Endothelial cell (in vitro differentiated cells): ENCODE data around the gene ADAM33. TPM values are rescaled to one million over a fixed set of nuclear protein-coding genes. Genes with fewer than 3 reads are reported as not detected.

ENCODE experiments used
- DNase-seq: peaks from one replicate; pipeline ENCODE4 v3.0.0; 2021; ENCODE audit warnings: low spot score
- H3K27ac Mint-ChIP-seq: one replicate; pipeline ENCODE4 v1.8.0; 2021; ENCODE audit warnings: mixed read lengths, inconsistent platforms; ENCODE audit not compliant: unreplicated experiment
- H3K27me3 Mint-ChIP-seq: one replicate; pipeline ENCODE4 v1.8.0; 2021; ENCODE audit warnings: mild to moderate bottlenecking, moderate library complexity, mixed read lengths, inconsistent platforms; ENCODE audit not compliant: unreplicated experiment
- H3K36me3 Mint-ChIP-seq: one replicate; pipeline ENCODE4 v1.8.0; 2021; ENCODE audit warnings: mild to moderate bottlenecking, low read depth, mixed read lengths, inconsistent platforms; ENCODE audit not compliant: unreplicated experiment
- H3K4me1 Mint-ChIP-seq: one replicate; pipeline ENCODE4 v1.8.0; 2021; ENCODE audit warnings: mild to moderate bottlenecking, mixed read lengths, inconsistent platforms; ENCODE audit not compliant: unreplicated experiment
- H3K4me3 Mint-ChIP-seq: one replicate; pipeline ENCODE4 v1.8.0; 2021; ENCODE audit warnings: mild to moderate bottlenecking, mixed read lengths, inconsistent platforms; ENCODE audit not compliant: unreplicated experiment
- H3K9me3 Mint-ChIP-seq: one replicate; pipeline ENCODE4 v1.8.0; 2021; ENCODE audit warnings: mixed read lengths, inconsistent platforms; ENCODE audit not compliant: unreplicated experiment
- total RNA-seq: library from RNA; stranded (reverse); fragmentation: NEBNext Ultra II Directional; extraction: Animal tissue kit (Norgen Biotek cat#: 25700); gene quantifications from one replicate; pipeline ENCODE4 v1.2.1, GENCODE V29; 2021; ENCODE audit not compliant: unreplicated experiment
- TF ChIP-seq, protein P1 (sequence below): fragments of 200-600 bp; sonication (generic); IDR thresholded peaks from one replicate; pipeline ENCODE4 v1.5.0; 2021; ENCODE audit warnings: antibody characterized with exemption; ENCODE audit not compliant: unreplicated experiment

The ADAM33 gene
- total RNA-seq, 1 donor from 2014 or later = 0.23 TPM

DNA sequence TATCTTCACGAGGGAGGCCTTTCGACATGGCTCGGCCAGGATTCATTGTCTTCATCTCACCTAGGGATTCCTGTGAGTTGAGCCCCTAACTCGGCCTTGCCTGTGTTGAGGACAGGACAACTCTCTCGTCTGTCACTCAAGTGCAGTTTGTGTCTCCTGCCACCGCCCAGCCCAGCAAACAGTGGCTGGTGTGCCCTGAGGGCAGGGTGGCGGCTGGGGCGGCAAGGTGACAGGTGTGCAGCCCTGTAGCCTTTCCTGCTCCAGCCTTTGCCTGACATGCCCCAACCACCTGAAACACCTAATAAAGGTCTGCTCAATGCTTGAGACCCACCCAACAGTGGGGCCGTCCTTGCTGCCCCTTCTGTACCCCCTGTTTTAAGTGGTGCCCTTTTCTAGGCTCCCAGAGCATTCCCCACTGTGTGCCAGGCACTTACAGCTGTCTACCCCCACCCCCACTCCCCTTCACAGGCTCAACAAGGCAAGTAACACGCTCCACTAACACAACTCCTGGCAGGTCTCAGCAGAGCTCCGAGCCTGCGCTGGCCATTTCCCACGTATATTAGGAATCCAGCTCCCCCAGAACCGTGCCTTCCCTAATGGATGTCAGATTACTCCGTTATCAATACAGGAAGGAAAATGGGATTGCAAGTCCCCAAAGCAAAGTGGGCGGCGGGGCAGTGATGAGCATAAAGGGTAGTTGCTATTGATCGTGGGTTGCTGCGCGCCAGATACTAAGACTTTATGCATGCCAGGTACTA lies 36.3 kb downstream of the ADAM33 start:
- TF ChIP-seq, protein P1, sequence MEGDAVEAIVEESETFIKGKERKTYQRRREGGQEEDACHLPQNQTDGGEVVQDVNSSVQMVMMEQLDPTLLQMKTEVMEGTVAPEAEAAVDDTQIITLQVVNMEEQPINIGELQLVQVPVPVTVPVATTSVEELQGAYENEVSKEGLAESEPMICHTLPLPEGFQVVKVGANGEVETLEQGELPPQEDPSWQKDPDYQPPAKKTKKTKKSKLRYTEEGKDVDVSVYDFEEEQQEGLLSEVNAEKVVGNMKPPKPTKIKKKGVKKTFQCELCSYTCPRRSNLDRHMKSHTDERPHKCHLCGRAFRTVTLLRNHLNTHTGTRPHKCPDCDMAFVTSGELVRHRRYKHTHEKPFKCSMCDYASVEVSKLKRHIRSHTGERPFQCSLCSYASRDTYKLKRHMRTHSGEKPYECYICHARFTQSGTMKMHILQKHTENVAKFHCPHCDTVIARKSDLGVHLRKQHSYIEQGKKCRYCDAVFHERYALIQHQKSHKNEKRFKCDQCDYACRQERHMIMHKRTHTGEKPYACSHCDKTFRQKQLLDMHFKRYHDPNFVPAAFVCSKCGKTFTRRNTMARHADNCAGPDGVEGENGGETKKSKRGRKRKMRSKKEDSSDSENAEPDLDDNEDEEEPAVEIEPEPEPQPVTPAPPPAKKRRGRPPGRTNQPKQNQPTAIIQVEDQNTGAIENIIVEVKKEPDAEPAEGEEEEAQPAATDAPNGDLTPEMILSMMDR = no peak
- no peak overlapping the region for H3K27ac Mint-ChIP-seq
- H3K27me3 Mint-ChIP-seq = peaks cover 3% of the 10 kb centered on the region
- no peak for DNase-seq
- H3K36me3 Mint-ChIP-seq = peaks cover 24% of the 10 kb centered on the region
- peaks cover 3% of the 10 kb centered on the region for H3K4me1 Mint-ChIP-seq
- no peak overlapping the region for H3K4me3 Mint-ChIP-seq
- no peaks in the 10 kb centered on the region for H3K9me3 Mint-ChIP-seq

DNA sequence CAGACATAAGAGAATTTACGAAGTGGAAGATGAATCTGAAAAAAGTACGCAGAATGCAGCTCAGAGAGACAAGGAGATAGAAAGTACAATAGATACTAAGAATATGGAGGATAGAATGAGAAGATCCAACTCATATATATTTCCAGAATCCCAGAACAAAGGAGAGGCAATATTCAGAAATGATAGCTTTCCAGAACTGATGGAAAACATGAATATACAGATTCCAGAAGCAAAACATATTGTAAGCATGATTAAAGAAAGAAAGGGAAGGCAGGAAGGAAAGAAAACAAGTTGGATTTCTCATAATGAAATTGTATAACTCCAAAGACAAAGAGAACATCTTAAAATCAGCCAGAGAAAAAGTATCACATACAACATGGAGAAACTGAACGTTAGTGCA lies 41.6 kb downstream of the ADAM33 start:
- peaks cover 13% of the 10 kb centered on the region for H3K36me3 Mint-ChIP-seq
- no peaks in the 10 kb centered on the region for H3K27me3 Mint-ChIP-seq
- TF ChIP-seq, protein P1 = no peak
- H3K27ac Mint-ChIP-seq = no peak overlapping the region
- H3K9me3 Mint-ChIP-seq = no peaks in the 10 kb centered on the region
- DNase-seq = no peak
- no peaks in the 10 kb centered on the region for H3K4me1 Mint-ChIP-seq
- H3K4me3 Mint-ChIP-seq = no peak overlapping the region

DNA sequence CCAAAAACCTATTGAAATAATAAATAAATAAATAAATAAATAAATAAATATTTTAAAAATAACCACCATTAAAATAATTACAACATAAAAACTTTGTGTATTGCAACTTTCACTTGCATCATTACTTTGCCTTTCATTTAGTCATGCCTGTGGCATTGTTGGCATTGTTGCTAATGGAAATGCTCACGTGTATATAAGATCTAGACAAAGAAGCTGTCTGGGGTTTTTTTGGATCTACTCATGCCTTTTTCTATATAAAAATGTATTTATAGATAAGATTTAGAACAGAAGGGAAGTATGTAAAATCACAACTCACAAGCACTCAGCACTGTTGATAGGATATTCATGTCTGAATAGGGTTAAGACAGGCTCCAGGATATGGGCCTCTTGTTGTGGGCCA lies 46.5 kb downstream of the ADAM33 start:
- TF ChIP-seq, protein P1 = no peak
- H3K9me3 Mint-ChIP-seq = no peaks in the 10 kb centered on the region
- no peak for DNase-seq
- H3K27me3 Mint-ChIP-seq = peaks cover 3% of the 10 kb centered on the region
- H3K27ac Mint-ChIP-seq = no peak overlapping the region
- no peak overlapping the region for H3K4me3 Mint-ChIP-seq
- H3K36me3 Mint-ChIP-seq = no peaks in the 10 kb centered on the region
- H3K4me1 Mint-ChIP-seq = peaks cover 6% of the 10 kb centered on the region

DNA sequence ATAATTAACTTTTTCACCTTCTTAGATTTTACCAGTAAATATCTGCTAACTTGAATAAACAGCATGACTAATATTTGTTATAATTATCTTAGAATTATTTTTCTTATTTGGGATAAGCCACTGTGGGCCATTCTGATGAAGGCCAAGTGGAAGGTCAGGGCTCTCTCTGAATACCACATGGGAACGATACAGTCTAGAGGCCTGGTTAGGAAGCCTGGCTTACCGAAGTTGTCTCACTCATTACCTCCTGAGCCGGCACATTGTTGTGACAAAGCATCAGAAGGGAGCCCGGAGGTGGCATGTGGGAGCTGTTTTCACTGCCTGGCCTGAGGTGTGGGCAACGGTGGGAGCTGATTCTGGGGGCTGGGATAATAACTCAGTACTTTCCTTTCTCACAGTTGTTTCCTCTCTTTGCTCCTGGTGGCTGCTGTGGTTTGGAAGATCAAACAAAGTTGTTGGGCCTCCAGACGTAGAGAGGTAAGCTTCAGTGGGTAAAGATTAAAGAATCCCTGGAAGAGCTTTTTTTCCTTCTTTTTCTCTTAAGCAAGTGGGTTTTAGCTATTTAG lies 47.8 kb downstream of the ADAM33 start:
- no peak overlapping the region for H3K27ac Mint-ChIP-seq

More for the DNA sequence above, 47.8 kb downstream of the ADAM33 start:
- Mint-ChIP-seq H3K4me3 (no peak overlapping the region), H3K36me3 (no peaks in the 10 kb centered on the region), H3K9me3 (no peaks in the 10 kb centered on the region), H3K4me1 (peaks cover 12% of the 10 kb centered on the region), H3K27me3 (peaks cover 3% of the 10 kb centered on the region)
- no peak for DNase-seq
- TF ChIP-seq, protein P1 = no peak
